ENCODE results near the gene GNAI3.
A peak's percentile ranks its signal among the peaks of the same experiment; 100 is the strongest.

GNAI3 gene

DNA sequence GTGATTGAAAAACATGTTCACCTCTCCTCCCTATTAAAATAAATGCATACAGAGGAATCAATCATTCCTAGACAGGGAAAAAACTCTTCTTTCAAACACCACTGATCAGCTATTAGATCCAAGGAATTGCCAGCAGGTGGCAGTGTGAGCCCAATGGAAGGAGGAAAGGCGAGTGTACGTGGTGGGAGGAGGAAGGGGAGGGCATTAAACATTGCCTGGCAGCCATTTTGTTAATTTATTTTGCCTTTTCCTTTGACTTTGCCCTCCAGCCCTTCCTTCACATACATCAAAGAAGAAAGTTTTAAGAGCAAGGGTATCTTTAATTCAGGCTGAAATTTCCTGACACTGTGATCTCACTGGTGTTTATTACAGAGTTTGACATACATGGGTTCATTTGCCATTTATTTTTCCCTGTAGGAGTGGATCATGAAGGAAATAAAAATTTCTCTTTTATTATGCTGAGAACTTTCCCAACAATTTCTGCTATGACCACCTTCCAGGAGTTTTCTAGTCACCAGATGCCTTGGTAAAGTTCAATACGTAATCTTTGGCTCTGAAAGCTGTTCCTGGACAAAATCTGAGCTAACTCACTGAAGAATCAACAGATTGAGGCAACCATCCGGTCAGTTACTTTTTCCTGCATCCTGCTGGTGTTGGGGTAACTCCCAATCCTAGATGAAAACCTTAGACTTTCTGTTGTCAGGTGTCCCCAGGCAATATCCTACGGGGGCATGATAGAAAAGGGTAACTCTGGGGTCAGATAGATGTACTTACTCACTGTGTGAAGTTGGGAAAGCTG is 1.9 kb upstream of the GNAI3 start:
- DNase-seq, result peak; percentile 89 to 94

DNA sequence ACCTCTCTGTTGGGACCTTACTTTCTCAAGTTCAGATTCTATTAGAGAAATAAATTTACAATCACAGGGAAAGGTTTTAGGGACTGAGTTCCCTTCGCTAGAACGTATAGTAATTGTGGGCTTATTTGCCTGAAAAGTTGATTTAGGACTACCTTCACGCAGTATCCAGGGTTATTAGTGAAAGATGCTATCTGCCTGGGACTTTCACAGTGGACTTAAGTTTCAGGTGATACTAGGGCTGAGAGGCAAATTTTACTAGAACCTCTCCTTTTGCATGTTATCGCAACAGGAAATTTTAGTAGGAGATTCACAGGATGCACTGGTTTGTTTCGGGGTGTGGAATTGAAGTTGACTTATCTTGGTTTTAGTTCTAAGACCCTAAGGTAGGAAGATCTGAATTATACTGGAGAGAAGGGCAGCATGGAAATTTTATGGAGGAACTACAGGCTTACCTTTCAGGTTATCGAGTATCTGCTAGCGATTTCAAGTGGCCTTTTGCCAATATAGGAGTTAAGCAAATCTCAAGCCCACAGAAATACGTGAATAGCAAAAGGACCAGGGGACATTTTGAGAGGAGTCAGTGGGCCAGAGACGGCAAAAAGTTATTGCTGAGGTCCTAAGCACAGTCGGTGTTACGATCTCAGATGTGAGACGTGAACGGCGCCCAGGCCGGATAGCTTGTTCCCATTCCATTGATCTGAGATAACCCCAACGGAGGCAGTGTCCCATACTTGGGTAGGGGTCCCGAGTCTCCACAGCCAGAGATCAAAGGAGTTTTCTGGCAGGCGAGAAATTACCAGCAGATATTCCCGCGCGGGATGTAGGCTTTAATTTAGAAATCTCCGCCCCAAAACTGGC is 723 bp upstream of the GNAI3 start:
- DNase-seq, result peak in 1 of 2 experiments; percentile 45

DNA sequence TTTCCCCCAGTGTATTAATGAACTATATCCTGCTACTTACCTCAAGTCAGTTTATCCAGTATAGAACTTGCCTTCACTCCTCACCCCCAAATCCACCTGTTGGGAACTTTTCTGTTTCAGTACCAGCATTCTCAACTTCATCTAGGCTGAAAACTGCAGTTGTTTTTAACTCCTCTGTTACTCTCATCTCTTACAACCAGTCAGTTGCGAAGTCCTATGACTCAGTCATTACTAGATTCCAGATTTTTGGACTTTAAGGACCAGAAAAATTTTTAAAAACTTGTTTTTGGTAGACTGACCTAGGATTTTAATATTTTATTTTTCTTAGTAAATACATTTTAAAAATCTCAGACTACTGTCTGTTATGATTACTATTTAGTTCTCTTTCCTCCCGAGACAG is 8.1 kb downstream of the GNAI3 start:
- DNase-seq, result no peak

DNA sequence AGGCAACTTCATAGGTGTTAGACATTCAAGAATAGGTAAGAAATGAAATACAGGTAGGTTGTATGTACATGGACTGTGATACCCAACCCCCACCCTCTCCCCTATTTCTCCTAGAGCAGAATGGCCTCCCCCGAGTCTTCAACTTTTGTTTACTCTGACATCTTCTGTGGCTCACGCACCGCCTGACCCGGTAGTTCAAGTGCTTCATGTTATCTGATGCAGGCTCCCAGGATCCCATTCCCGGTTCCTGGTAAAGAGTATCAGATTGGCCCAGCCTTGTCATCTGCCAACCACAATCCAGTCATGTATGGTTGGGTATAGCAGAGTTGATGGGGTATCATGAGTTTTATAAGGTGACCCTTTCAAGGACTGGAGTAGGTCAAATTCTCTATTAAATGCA is 9.1 kb downstream of the GNAI3 start:
- DNase-seq, result no peak

DNA sequence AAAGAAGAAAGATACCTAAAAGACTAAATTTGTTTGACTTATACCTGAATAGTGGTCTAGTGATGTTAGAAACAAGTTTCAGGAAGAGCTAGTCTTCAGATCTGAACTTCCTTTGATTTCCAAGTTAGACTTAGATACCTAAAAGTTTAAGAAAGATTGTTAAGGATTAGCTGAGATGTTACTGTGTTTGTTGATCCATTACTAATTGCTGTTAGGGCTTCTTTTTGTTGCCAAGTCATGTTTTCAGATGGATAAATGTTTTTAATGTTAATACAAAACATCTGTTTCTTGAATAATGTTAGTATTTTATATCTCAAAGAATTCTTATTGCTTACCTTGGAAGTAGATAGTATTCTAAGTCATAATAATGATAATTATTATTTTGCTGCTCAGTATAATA is 11.6 kb downstream of the GNAI3 start:
- DNase-seq, result no peak

DNA sequence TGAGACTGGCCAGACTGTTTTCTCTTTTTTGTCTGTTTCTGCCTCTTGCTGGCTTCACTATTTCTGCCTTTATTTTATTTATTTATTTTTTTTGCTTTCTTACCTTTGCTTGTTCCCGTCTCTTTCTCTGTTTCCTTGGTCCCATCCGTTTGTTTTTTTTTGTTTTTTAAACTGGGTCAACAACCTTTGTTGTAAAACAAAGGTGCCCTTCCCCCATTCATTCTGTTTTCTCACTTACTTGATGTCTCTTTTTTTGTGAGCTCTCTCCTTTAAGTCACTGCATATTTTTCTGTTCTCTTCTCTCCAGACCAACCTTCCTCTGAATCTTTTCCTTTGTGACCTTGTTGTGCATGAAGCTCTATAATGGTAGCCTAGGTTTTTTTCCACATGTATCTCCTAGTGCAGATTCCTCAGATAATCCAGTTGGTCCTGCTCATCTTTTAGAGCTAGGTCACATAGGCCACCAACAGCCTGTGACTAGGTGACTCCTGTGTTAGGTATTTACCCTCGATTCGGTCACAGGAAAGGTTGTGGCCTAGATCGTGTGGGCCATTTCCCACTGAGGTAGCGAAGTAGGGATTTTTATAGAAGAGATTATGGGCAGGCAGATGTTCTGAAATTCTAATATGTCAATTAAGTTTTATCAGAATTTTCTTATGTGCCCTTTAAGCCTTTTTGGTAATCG is 15.9 kb downstream of the GNAI3 start:
- DNase-seq, result no peak

DNA sequence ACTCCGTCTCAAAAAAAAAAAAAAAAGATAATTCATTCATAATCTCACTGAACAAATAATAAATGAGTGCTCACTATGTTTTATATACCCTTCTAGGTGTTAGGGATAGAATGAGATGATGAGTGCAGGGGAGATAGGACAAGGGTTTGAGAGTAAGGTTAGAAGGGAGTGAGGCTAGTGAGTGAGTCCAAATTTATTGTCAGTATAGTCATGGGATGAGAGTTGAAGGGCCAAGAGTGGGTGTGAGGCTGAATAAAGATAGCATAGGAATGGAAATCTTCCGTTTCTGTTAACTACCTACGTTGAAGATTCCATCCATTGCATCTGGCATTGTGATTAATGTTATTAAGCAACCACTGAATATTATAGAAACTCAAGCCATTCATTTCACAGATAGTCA is 16.8 kb downstream of the GNAI3 start:
- no peak for DNase-seq

DNA sequence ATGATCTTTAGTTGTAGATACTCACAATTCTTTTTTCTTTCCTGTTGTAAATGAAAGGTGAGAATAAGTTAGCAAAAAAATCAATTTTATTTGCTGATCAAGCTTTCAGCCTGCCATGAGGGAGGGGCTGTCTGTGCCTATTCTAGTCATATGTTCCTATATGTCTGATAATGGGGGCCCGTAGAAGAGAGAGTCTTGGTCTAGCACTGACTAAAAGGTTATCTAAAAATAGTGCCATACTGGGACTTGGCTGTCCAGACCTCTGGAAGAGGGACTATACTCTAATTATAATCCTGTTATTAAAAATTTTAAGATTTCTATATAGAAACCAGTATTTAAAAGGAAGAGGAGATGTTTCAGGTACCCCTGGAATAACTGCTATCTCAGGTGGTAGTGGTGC is 18.6 kb downstream of the GNAI3 start:
- no peak for DNase-seq

DNA sequence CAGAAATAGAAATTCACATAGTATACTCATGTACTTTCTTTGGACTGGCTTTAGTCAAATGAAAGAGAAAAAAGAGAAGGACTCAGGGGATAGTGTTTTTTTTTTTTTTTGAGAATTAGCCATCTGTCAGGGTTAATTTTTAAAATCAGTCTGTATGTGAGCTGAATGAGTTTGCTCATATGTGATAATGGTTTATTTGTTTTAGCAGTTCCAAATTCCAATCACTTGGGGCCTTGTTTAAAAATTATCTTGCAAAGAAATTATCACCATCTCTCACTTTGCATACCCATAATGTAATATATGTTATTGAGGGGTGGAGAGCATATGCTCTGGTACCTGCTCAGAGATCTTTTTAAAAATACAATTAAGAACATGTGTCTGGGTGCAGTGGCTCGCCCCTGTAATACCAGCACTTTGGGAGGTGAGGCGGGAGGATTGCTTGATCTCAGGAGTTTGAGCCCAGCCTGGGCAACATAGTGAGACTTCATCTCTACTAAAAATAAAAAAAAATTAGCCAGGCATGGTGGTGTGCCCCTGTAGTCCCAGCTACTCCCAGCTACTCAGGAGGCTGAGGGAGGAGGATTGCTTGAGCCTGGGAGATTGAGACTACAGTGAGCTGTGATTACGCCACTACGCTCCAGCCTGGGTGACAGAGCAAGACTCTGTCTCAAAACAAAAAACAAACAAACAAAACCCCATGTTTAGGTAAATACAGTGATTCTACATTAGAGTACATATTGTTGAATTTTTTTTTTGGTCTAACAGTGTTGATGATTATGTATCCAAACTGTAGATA is 19.7 kb downstream of the GNAI3 start:
- peak in 1 of 2 experiments; percentile 62 for DNase-seq

DNA sequence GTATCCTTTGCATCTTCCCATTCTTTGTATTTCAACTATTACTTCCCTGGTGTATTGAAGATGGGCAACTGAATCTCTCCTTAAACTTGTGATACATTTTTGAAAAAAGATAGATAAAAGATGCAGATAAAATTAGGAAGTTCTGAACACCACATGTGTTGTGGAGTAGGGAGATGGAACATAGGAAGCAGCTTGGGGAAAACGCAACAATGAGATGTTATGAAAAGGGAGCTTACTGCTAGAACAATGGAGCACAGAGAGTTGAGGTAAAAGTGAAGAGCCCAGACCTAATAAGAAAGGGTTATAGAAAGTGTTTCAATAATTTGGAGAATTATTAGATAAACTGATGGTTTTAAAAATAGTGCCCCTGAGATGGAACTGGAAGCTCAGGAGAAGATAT is 20.9 kb downstream of the GNAI3 start:
- no peak for DNase-seq

DNA sequence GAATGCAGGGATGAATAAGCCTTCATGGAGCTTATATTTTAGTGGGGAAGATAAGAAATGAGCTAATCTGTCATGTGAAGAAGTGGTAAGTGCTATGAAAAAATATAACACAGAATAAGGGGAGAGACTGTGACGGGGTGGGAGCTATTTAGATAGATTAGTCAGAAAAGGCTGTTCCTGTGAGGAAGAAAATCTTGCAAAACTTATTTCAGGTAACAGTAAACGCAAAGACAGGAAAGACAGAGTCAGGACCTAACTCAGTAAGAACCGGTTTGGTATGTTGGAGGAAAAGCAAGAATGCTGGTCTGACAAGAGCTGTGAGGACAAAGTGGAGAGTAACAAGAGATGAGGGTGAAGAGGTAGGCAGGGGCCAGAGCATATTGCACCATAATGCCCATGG is 22.0 kb downstream of the GNAI3 start:
- DNase-seq, result no peak

DNA sequence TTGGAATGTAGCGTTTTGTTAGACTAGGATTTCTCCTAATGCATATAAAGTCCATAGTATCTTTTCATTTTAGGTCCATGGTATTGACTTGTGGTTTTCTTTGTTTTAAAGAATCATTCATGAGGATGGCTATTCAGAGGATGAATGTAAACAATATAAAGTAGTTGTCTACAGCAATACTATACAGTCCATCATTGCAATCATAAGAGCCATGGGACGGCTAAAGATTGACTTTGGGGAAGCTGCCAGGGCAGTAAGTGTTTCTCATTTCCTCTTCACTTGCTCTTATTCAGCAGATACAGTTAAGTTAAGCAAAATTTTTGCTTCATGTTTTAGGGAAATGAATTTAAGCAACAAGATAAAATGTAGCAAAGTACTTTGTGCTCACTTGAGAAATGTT is 25.4 kb downstream of the GNAI3 start:
- no peak for DNase-seq

DNA sequence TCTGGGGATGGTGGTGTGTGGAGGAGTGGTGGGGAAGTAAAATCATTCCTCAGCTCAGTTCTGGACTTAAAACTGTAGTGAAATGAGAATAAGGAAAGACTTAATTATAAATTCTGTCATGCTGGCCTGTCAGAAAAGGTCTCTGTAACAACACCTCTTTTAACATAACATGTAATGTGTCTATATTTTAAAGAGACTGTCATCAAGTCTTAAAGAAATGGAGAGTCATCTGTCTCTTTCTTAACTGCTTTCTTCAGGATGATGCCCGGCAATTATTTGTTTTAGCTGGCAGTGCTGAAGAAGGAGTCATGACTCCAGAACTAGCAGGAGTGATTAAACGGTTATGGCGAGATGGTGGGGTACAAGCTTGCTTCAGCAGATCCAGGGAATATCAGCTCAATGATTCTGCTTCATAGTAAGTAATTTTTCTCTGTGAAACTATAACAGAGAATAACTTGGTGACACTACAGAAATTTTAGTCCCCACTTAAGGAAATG is 30.6 kb downstream of the GNAI3 start:
- DNase-seq, result no peak

DNA sequence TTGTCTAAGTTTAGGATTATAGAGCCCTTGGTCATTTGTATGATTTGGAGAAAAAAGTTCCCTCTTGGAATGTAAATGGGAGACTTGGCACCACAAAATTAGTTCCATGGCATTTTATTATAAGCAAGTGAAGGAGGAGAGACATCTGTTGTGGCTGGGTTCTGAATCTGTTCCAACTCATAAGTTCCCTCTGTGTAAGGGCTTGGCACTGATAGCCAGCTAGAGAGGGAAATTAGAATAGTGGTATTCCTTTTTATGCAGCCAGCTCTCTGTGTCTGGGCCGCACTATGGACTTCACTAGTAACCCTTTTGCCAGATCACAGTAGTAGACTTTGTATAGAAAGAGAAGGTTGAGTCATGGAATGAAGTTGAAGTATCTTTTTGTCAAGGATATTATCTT is 31.1 kb downstream of the GNAI3 start:
- peak; percentile 57 to 85 for DNase-seq

DNA sequence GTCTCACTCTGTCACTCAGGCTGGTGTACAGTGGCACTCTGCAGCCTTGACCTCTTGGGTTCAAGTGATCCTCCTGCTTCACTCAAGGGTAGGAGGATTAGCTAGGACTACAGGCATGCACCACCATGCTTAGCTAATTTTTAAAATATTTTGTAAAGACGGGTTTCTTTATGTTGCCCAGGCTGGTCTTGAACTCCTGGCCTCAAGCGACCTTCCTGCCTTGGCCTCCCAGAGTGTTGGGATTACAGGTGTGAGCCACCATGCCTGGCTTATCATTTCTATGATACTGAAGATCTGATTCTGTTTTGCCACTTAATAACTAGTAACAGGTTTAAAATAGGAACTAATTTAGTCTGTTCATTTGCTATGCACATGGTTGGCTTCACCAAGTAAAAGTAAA is 33.6 kb downstream of the GNAI3 start:
- DNase-seq, result no peak

DNA sequence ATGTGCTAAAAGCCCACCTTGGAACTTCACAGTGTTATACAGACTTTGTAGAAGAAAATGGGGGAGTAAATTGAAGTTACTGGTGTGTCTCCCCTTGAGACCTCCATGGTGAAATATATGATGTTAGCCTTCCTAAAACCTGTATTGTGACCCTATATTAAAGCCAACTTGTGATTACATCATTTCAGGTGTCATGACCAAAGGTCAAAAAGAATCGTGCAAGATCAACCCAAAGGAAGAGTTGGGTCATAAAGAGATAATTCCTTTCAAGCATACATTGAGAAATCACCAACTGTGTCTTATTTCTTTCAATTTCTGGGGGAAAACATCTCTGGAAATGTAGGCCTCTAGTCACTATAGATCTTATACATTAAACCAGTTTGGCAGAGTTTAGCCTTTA is 36.4 kb downstream of the GNAI3 start:
- DNase-seq, result no peak

DNA sequence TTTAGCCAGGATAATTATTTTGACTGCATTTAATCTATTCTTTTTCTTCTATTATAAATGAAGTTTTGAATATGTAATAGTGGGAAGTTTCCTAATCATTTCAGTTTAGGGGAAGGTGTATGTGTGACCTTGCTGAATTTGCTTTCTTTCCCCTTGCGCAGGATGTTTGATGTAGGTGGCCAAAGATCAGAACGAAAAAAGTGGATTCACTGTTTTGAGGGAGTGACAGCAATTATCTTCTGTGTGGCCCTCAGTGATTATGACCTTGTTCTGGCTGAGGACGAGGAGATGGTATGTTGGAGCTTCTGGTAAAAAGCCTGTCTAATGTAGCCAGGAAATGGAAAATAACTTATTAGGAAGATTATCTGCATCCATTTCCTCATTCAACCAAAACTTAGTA is 37.6 kb downstream of the GNAI3 start:
- DNase-seq, result no peak

DNA sequence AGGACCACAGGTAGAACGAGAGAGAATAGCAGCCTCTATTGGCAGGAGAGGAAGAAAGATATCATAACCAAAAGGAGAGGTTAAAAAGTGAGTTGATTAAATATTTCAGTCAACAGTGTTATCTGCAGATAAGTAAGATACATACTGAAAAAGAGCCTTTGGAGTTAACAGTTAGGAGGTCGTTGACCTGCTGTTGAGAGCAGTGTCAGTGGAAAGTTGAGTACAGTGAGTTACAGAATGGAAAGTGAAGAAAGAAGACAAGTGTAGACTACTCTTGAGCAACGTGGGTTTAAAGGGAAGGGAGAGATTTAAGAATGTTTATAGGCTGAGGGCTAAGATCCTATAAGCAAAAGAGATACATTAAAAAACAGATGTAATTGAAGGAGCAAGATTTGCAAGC is 40.8 kb downstream of the GNAI3 start:
- no peak for DNase-seq

DNA sequence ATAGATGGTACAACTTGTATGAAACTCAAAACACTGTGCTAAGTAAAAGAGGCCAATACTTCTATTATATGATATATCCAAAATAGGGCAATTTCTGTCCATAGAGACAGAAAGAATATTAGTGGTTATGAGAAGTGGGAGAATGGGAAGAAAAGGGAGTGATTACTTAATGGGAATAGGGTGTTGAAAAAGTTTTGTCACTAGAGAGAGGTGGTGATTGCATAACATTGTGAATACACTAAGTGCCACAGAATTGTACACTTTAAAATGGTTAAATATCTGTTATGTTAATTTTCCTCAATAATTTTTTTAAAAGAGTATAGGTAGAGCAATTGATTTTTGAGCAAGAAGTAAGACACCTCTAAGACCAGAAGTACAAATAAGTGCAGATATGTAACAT is 41.3 kb downstream of the GNAI3 start:
- no peak for DNase-seq

DNA sequence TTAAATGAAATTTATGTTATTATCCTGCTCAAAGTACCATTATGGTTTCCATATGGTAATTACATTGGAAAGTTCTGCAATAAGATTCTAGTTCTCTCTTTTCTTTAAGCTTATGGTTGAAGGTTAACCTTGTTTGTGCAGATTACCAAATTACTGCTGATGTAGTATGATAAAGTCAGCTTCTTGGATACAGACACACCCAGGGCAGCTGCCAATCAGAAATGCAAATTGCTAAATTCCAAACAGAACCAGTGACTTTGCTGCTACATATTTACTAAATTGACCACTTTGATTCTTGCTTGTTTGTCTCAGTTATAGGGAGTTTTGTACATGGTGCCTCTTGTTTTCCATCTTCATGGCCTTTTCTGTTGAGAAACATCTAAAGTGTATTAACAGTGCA is 44.5 kb downstream of the GNAI3 start:
- DNase-seq, result no peak

DNA sequence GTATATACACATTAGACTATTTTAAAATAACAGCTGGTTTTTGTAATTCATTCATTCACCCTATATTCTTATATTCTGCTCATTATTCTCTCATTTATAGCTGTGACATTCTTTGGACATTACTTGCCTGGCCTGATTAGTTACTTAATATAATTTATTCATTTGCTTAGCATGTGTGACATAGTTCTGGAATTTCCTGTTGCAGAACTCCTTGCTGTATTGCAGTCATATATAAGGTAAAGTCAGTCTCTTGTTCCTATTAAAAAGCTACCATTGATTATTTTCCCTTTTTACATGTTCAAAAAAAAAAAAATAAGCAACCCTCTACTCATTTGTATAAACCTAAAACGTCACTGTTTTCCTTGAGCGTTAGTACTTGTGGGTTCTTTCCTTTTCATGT is 47.1 kb downstream of the GNAI3 start:
- no peak for DNase-seq

DNA sequence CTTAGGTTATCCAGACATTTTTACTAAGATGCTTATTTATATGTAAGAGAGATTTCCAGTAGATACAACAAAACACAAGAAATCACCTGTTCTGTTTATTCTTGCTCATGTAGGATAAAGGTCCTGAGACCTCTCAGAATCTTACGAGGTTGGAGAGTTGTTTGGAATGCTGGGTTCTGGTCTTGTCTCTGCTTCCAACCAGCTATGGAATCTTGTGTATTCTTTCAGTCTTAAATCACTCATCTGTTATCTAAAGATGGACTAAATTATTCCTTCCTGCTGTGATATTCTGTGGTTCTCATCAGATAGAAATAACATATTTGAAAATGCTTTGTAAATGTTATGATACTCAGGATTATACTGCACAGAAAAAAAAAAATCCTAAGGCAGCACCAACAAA is 49.7 kb downstream of the GNAI3 start:
- DNase-seq, result no peak

DNA sequence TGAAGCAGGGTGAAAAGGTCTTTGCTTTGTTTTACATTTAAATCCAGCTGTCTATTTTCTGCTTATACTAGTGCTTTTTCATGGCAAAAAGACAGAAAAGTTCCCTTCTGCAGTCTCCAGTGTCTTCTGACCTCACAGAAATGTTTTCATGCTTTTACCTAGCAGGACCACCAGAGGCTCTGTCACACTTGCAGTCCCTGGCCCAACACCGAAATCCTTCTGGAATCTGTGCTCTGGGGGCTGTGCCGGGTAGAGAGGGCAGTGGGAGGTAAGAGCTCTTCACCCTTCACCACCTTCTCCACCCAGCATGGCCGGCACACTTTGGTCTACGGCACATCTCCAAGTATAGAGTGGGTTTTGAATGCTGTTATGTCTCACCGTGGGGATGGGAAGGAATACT is 50.2 kb downstream of the GNAI3 start:
- no peak for DNase-seq
